GM18861 (cell line): ENCODE data around the gene ADGRG3.

ENCODE experiments used
- ATAC-seq: cut with Tn5 transposase; IDR thresholded peaks from one replicate; pipeline ENCODE4 v1.9.1; 2021; ENCODE audit not compliant: unreplicated experiment

ADGRG3 gene

GRCh38 chr16:57734925-57735754 is 67.0 kb downstream of the ADGRG3 start:
- peak; percentile 75 for ATAC-seq

DNA sequence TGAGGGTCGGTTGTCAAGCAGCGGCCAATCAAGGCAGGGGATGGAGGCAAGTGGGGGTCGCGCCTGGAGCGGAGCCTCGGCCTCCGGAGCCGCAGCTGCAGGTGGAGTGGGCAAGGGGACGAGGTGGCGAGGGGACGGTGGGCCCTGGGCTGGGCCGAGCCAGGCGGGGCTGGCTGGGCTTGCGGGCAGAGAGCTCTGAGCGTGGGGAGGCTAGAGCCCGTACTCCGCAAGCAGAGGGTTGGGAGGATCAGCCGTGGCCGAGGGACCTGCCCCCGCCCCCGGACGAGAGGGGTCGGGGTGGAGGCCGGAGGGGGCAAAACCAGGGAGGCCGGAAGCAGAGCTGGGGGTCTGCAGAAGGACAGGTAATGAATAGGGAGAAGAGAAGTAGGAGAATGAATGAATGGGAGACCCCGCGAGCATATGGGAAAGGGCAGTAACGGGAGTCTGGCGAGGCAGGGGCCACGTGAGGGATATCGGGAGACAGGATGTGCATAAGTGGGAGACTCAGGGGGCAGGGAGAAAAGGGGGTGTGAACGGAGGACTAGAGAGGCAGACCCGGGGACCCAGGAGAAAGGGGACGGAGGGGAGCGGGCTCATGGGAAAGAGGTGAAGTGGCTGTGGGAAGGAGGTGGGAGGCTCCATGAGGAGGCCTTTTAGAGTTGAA is 67.8 kb downstream of the ADGRG3 start, which contains the start of gene KATNB1:
Gene KATNB1 (plus strand): TSS at position 16 of the 664 bp plus-strand sequence. CDS start 1,474 bp downstream, outside the sequence.
- ATAC-seq: no peak

- ATAC-seq: no peak
Observed at GRCh38 chr16:57736419-57737351, 68.6 kb downstream of the ADGRG3 start.

- no peak for ATAC-seq
Observed at GRCh38 chr16:57738844-57739243, 70.7 kb downstream of the ADGRG3 start.
